Neuron (in vitro differentiated cells): ENCODE results near the gene NRXN3.

Experiments
- H2AFZ ChIP-seq: one replicate; pipeline ENCODE4 v1.6.1; 2013; ENCODE audit warnings: low read depth, mild to moderate bottlenecking, inconsistent platforms, low read length, moderate library complexity
- H3K27me3 ChIP-seq: one replicate; pipeline ENCODE4 v1.6.1; 2013; ENCODE audit warnings: low read length; ENCODE audit not compliant: insufficient read depth
- H3K36me3 ChIP-seq: one replicate; pipeline ENCODE4 v1.6.1; 2013; ENCODE audit warnings: low read length; ENCODE audit not compliant: insufficient read depth
- H3K4me1 ChIP-seq: one replicate; pipeline ENCODE4 v1.6.1; 2013; ENCODE audit warnings: low read length; ENCODE audit not compliant: insufficient read depth
- H3K4me3 ChIP-seq: 2 replicates; pipeline ENCODE4 v1.5.1; 2013; ENCODE audit warnings: mild to moderate bottlenecking, low read length, moderate library complexity
- H3K9me3 ChIP-seq: one replicate; pipeline ENCODE4 v1.6.1; 2013; ENCODE audit warnings: low read length

Gene NRXN3

GRCh38 chr14:78170203-78170602, at the start of gene NRXN3:
TSS of gene NRXN3 (plus strand) at chr14:78170373. CDS start at chr14:78243094, 72,721 bp downstream.
- H3K9me3 ChIP-seq = no peaks in the 10 kb centered on the region
- peaks cover 4% of the 10 kb centered on the region for H3K4me1 ChIP-seq
- H3K4me3 ChIP-seq = no peak within 1 kb of the TSS
- no peak within 1 kb of the TSS for H2AFZ ChIP-seq
- H3K27me3 ChIP-seq = peaks cover 8% of the 10 kb centered on the region
- no peaks in the 10 kb centered on the region for H3K36me3 ChIP-seq

GRCh38 chr14:78122436-78122835, 47.7 kb upstream of the NRXN3 start:
- H3K36me3 ChIP-seq = no peaks in the 10 kb centered on the region
- no peak overlapping the region for H2AFZ ChIP-seq
- H3K4me1 ChIP-seq = no peaks in the 10 kb centered on the region
- no peak overlapping the region for H3K4me3 ChIP-seq
- peaks cover 5% of the 10 kb centered on the region for H3K27me3 ChIP-seq
- H3K9me3 ChIP-seq = no peaks in the 10 kb centered on the region

- H2AFZ ChIP-seq = no peak overlapping the region
- no peaks in the 10 kb centered on the region for H3K36me3 ChIP-seq
- H3K9me3 ChIP-seq = no peaks in the 10 kb centered on the region
- H3K4me3 ChIP-seq = no peak overlapping the region
- H3K4me1 ChIP-seq = no peaks in the 10 kb centered on the region
- H3K27me3 ChIP-seq = peaks cover 5% of the 10 kb centered on the region
Observed at GRCh38 chr14:78123650-78124253, 46.4 kb upstream of the NRXN3 start.

- H3K9me3 ChIP-seq = no peaks in the 10 kb centered on the region
- H3K4me3 ChIP-seq = no peak overlapping the region
- no peaks in the 10 kb centered on the region for H3K36me3 ChIP-seq
- H2AFZ ChIP-seq = no peak overlapping the region
- H3K4me1 ChIP-seq = no peaks in the 10 kb centered on the region
- no peaks in the 10 kb centered on the region for H3K27me3 ChIP-seq
Observed at GRCh38 chr14:78127961-78128360, 42.2 kb upstream of the NRXN3 start.

- Histone ChIP-seq H3K27me3 (no peaks in the 10 kb centered on the region), H3K4me3 (no peak overlapping the region), H3K9me3 (no peaks in the 10 kb centered on the region), H2AFZ (no peak overlapping the region), H3K36me3 (no peaks in the 10 kb centered on the region), H3K4me1 (no peaks in the 10 kb centered on the region)
Observed at GRCh38 chr14:78129375-78129774, 40.8 kb upstream of the NRXN3 start.

GRCh38 chr14:78130356-78130755, 39.8 kb upstream of the NRXN3 start:
- Histone ChIP-seq H3K4me1 (no peaks in the 10 kb centered on the region), H3K27me3 (no peaks in the 10 kb centered on the region), H2AFZ (no peak overlapping the region), H3K9me3 (no peaks in the 10 kb centered on the region), H3K4me3 (no peak overlapping the region), H3K36me3 (no peaks in the 10 kb centered on the region)

- no peak overlapping the region for H2AFZ ChIP-seq
Observed at GRCh38 chr14:78131201-78131600, 39.0 kb upstream of the NRXN3 start.

GRCh38 chr14:78131616-78132015, 38.6 kb upstream of the NRXN3 start:
- Histone ChIP-seq H3K4me3 (no peak overlapping the region), H2AFZ (no peak overlapping the region), H3K4me1 (no peaks in the 10 kb centered on the region), H3K9me3 (no peaks in the 10 kb centered on the region), H3K27me3 (no peaks in the 10 kb centered on the region), H3K36me3 (no peaks in the 10 kb centered on the region)

More at GRCh38 chr14:78131201-78131600, 39.0 kb upstream of the NRXN3 start:
- Histone ChIP-seq H3K4me3 (no peak overlapping the region), H3K36me3 (no peaks in the 10 kb centered on the region), H3K27me3 (no peaks in the 10 kb centered on the region), H3K4me1 (no peaks in the 10 kb centered on the region), H3K9me3 (no peaks in the 10 kb centered on the region)

GRCh38 chr14:78135450-78135891, 34.7 kb upstream of the NRXN3 start:
- Histone ChIP-seq H3K27me3 (no peaks in the 10 kb centered on the region), H2AFZ (no peak overlapping the region), H3K4me3 (no peak overlapping the region), H3K36me3 (no peaks in the 10 kb centered on the region), H3K9me3 (no peaks in the 10 kb centered on the region), H3K4me1 (no peaks in the 10 kb centered on the region)

- no peak overlapping the region for H2AFZ ChIP-seq
- H3K4me3 ChIP-seq = no peak overlapping the region
- H3K27me3 ChIP-seq = no peaks in the 10 kb centered on the region
- no peaks in the 10 kb centered on the region for H3K9me3 ChIP-seq
- H3K4me1 ChIP-seq = no peaks in the 10 kb centered on the region
- H3K36me3 ChIP-seq = no peaks in the 10 kb centered on the region
Observed at GRCh38 chr14:78136695-78137094, 33.5 kb upstream of the NRXN3 start.

- Histone ChIP-seq H2AFZ (no peak overlapping the region), H3K27me3 (no peaks in the 10 kb centered on the region), H3K4me1 (no peaks in the 10 kb centered on the region), H3K4me3 (no peak overlapping the region), H3K9me3 (no peaks in the 10 kb centered on the region), H3K36me3 (no peaks in the 10 kb centered on the region)
Observed at GRCh38 chr14:78141590-78141989, 28.6 kb upstream of the NRXN3 start.

- Histone ChIP-seq H3K36me3 (no peaks in the 10 kb centered on the region), H3K4me3 (no peak overlapping the region), H3K9me3 (no peaks in the 10 kb centered on the region), H3K27me3 (no peaks in the 10 kb centered on the region), H3K4me1 (no peaks in the 10 kb centered on the region), H2AFZ (no peak overlapping the region)
Observed at GRCh38 chr14:78142998-78143397, 27.2 kb upstream of the NRXN3 start.

GRCh38 chr14:78143489-78144145, 26.6 kb upstream of the NRXN3 start:
- Histone ChIP-seq H3K36me3 (no peaks in the 10 kb centered on the region), H2AFZ (no peak overlapping the region), H3K27me3 (no peaks in the 10 kb centered on the region), H3K4me3 (no peak overlapping the region), H3K9me3 (no peaks in the 10 kb centered on the region), H3K4me1 (no peaks in the 10 kb centered on the region)
